Effector CD8-positive, alpha-beta T cell (primary cell): Measurements from ENCODE around the gene PTCH1.

ENCODE experiments used
- DNase-seq: peaks from one replicate; lab custom pipeline; 2025; lab: John Stamatoyannopoulos, UW

Gene PTCH1

DNA sequence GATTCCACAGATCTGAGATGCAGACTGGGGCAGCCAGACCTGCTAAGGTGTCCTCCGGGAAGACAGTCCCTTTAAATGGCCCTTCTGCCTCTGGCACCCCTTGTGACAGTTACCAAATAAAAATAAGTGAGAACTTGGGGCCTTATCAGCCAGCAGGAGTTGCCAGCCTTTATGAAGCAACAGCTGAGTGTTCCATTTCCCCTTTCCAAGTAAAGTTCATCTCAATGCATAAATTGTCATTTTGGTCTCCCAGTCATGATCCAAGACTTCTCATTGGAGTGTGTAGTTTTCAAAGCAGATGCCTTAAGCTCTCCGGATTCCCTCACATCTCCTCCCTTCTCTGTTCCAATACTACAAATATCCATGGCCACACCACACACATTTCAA, 4.1 kb downstream of the PTCH1 start:
- no peak for DNase-seq

DNA sequence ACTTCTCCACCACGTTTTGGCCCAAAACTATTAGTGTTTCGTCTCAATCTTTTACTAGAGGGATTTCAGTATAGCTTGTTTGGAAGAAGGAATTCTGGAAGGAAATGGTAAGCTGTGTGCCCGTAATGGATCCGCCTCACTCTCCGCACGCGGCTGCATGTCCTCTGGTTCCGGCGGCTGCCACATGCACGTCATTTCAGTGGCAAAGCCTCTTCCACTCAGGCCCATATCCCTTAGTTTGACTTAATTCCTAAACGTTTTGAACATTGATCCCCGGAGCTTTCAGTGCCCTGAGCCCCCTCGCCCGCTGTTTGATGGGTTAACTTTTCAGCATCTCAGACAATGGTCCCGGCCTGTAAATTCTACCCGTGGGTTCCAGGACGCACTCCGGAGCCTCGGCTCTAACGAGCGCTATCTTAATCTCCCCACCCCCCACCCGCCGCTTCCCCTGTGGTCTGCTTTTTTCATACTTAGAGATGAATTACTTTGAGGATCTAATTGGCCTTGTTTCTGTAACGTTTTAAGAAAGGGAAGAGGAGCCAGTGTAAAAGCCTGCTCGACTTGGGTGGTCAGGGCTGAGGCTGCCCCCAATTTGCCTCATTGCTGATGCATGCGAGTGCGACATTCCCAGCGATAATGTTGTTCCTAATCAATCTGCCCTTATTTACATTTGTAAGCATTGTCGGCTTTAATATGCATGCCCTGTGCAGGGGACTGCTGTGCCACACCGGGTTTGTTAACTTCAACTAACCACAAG, 4.6 kb downstream of the PTCH1 start:
- DNase-seq = no peak

DNA sequence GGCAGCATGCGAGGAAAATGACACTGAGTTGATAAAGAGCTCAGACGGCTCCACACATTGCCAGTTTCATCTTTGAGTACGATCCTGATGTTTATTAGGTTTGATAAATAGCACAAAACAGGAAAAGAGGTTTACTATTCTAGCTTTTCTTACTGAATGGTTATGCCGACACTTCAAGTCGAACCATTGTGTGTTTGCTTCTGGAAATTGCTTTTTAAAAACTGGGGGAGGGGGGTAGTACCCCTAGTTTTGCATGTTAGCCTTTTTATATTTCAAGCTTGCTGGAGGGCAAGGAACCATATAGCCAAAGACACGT, 5.2 kb downstream of the PTCH1 start:
- no peak for DNase-seq

DNA sequence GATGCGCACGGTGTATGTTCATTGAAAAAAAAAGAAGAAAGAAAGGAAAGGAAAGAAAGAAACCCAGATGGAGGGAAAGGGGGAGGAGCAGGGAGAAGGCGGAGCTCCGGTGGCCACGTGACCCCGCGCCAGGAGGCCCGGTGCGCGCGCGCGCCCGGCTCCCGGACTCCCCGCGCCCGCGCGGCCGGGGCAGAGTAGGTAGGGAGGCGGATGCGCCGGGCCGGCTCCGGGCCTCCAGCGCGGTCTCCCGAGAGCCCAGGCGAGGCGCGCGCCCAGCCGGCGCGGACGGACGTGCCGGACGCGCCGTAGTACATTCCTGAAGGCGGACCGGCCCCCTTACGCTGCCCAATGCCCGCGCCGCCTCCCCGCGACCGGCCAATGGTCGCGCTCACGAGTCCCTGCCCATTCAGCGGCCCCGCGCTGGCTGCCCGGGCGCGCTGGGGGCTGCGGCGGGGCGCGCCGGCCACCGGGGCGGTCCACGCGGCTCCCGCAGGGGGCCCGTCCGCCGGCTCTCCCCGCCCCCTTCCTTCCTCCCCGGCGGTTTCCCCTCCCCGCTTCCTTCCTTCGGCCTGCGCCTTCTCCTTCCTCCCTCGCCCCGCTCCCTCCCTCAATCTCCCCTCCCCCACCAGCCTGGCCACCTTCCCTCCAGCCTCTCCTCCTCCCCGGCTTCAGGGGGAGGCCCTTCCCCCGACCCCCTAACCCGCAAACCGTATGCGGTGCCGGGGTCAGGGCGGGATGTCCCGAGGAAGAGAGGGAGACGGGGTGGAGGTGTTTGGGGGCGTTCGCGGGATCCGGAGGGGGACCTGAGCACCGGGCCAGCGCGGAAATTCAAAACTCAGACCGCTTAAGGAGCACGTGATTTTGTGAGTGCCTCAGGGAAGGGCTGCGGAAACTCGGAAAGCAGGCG, 5.8 kb downstream of the PTCH1 start:
- peak; percentile 66 for DNase-seq

DNA sequence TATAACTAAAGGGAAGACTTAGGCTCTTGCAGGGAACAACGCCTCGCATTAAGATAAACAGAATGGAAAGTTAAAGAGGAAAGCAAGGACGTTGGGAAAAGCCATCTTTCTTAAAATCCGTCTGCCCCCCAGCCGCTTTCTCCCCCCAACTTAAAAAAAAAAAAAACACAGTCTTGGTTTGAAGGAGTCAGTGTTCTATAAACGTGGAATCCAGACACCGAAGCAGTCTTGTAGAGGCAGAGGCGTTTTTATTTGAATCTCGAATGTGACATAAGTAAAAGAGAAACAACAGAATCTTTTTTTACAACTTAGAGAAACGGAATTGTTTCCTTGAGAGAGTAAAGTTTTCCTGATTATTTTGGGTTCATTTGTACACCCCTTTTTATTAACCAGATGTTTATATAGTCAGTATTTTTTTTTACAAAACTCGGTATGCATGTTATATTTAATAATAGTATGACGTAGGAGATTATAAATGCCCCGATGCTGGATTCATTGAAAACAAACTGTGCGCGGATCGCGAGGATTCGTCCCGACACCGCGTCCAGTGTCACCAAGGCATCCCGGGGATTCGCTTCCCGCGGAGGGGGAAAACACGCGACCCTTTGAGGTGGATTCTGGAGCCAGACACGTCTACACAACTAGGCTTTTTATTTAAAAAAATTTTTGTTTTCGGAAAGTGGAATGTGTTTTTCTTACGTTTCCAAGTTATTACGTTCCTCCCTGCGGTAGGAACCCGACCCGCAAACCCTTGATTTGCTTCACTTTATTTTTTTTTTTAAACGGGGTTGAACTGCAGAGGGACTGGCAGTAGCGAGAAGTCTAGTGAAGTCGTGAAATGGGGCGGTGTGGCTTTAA, 6.7 kb downstream of the PTCH1 start:
- no peak for DNase-seq

DNA sequence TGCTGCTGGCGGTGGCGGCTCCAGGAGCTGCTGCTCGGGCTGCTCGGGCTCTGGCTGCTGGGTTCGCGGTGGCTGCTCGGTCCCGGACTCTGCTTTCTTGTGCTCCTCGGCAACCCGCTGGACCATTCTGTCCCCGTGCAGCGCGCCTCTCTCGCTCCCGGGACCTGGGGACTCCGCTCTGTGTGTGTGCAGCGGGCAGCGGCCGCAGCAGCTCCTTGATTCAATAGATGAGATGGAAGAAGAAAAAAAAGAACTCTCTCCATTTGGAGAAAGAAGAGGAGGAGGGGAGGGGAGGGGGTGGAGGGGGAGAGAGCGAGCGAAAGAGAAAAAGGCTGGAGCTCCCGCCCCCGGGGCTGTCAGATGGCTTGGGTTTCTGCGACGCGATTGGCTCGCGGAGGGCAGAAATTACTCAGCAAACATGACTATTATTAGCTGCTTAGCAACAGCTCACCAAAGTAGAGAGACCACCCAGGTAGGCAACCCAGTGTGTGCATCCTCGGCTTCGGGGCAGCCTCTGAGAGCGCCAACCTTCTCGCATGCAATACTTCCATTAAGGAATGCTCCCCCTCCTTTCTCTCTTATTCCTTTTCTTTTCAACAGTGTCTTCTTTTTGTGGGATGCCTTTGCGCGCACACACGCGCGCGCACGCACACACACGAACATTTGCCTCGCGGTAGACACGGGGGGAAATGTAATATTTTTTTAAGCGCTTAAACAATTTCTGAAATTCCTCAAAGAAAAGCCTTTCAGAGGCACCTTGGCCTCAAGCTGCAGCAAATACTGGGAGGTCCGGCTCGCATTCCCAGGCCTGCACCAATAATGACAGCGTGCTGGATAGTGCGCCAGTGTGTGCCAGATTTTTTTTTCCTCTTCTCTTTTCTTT, 7.6 kb downstream of the PTCH1 start:
- DNase-seq = peak; percentile 47

DNA sequence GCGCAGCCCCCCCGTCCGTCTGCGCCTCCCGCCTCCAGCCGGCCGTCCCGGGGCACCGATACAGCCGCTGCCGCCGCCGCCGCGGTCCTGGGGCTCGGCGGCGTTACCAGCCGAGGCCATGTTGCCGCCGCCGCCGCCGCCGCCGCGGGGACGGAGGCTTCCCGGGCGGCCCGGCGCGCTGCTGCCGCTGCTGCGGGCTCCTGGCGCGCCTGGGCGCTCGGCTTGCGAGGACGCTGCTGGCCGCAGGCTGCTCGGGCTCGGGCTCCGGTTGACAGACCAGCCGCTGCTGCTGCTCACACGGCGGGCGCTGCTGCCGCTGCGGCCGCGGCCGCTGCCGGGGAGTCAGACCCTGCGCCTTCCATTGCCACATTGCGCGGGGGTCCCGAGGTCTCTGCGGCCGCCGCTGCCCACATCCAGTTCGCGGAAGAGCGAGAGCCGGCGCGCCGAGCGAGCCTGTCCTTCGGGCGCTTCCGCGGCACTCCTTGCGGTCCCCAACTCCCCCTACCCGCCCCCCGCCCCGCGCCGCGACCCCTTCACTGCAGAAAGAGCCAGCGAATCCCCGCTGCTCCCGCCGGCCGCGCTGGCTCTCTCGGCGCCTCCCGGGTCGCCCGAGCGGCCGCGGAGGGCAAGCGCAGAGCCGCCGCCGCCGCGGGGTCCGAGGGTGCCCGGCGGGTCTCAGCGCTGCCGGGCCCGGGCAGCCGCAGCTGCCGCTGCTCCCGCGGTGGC, 8.4 kb downstream of the PTCH1 start:
- no peak for DNase-seq

DNA sequence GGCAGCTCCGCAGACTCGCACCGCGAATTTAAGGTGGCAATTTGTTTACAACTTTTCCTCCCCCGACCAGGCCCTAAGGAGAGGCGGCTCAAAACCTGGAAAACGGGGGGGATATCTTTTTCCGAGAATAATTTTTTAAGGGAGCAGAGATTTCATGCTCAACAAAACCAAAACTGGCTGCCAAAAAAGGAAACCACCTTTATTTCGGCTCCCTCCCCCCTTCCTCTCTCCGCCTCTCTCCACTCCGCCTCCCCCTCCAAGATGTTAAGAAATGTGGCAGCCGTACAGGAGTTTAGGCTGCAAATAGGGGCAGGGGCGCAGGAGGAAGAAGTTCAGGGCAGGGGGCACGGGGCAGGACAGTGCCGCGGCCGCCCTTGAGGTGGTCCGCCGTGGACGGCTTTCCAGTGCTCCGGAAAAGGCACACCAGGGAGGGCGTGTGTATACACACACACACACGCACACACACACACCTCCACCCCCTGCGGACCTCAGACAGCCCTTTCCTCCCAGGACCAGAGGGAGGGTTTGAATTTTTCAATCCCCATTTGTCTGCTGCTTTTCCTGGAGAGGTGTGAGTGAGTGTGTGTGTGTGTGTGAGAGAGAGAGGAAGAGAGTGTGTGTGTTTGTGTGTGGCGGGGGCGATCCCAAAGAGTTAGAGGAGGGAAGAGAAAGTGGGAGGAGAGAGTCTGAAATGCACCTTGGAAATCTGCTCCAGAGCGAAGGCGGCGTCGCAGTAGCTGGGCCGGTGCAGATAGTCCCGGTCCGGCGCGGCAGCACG, 9.1 kb downstream of the PTCH1 start:
- no peak for DNase-seq

DNA sequence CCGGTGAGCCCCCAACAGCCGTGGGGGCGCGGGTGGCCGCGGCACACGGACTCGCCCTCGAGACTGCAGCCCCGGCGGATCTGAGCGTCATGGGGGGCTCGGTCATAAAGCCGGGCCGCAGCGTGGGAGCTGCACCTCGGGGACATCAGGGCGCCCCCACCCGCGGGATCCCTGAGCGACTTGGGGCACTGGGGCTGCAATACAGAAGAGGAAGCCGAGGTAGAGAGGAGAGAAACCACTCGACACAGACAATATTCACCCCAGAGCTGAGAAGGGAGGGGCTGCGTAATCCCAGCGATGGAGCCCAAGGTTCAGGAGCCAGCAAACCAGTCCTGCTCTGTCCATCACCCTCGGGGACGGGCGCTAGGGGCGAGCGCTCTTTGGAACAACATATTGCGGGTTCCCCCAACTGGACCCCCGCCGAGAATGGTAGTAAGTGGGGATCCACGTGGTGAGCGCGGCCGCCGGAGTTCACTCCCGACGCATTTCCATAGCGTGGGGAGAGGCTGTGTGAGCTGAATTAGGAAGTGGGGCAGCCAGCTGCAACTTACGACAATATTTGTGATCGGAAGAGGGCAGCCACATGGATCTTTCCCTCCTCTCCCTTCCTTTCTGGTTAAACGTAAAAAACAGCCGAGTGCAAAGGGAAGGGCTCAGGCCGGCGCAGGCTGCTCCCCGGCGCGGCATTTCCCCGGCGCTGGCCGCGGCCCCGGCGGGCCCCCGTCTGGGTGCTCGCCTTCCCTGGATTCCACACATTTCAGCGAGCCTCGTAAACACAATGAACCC, 9.9 kb downstream of the PTCH1 start:
- DNase-seq = no peak

DNA sequence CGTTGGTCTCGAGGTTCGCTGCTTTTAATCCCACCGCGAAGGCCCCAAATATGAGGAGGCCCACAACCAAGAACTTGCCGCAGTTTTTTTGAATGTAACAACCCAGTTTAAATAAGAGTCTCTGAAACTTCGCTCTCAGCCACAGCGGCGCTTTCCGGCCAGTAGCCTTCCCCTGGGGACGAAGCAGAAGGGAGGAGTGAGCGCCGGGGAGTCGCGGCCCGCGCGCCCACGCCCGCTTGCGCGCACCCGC, 10.4 kb downstream of the PTCH1 start:
- no peak for DNase-seq

DNA sequence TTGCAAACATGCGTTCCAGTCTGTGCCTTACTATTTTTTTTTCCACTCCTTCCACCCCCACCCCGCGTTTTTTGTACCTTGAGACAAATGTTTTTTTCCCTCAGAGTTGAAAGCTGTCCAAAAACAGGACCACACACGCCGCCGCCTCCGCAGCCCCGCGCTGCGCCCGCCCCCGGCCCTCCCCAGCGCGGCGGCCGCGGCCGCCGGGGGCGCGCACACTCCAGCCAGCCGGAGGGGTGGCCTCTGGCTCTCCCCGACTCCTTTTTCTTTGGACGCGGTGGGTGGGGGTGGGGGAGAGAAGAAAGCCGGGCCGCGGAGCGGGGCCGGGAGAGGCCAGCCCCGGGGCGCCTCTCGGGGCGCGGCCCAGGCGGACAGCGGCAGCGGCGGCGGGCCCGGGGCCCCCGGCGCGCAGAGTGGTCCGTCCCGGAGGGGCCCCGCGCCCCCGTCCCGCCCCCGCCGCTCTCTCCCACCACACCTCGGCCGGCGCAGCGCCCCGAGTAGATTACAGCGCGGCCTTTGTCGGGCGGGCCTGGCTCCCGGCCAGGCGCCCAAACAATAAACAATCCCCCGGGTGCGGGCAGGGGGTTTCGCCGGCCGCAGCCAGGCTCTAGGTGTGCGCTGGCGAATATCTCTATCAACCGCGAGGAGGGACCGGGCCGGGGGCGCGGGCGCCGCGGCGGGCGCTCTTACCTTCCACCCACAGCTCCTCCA, 10.9 kb downstream of the PTCH1 start:
- DNase-seq = no peak

DNA sequence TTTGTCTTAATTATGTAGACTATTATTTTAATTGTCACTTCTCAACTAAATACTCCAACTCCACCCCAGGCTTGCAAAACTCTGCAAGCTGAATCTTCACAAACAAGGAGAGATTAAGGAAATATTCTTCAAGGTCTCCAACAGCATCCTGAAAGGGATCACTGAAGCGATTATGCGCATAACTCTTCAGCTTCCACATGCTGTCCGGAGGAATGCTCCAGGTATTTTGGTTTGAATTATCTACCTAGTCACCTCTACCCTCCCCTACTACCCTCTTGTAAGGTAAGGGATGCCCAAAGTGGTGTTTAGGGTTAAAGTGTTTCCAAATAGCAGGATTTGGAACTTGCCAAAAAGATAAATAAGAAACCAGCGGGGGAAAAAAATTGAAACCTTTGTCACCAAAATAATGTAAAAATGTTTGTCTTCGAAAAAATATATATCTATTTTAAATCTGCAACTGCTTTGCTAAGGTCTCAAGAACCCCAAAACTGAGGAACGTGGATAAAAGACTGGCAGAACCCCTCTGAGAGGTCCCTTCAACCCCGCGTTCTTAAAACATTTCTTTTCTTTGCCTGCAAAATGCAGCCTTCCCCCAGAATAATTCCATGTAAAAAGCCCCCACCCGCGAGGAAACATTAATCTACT, 11.6 kb downstream of the PTCH1 start:
- no peak for DNase-seq

DNA sequence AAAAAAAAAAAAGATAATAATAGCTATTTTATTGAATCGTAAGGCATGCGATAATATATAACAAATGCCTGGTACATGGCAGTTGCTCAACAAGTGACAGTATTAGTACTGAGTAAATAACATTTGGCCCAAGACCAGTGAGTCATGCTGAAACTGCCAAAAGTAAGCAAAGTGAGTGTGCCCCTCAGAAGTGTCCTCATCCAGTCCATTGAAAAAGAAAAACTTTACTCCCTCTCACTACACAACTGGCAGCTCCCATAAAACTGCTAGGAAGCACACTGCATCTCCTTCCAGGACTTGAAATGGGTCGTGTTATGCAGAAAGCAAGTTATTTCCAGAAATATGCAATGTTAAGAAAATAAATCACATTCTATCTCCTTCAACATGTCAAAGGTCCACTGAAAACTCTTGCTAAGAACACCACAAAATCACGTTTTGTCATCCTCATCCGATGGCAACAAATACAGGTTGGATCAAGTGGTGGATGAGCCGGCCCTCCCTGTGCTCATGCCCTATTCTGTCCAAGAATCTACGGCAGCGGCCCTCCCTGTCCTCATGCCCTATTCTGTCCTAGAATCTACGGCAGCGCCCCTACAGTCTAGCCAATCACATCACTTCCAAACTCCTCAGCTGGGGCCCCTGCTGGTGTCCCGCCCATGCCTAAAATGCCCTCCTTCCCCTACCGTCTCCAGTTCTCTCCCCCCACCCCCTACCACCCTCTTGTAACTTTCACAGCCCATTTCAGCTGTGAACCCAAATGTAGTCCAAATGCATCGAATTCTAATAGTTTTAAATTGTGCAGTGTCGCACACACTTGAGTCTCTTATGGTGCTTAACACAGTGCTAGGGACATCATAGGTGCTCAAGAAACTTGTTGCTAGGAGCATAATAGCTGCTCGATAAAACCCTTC, 12.5 kb downstream of the PTCH1 start:
- no peak for DNase-seq

DNA sequence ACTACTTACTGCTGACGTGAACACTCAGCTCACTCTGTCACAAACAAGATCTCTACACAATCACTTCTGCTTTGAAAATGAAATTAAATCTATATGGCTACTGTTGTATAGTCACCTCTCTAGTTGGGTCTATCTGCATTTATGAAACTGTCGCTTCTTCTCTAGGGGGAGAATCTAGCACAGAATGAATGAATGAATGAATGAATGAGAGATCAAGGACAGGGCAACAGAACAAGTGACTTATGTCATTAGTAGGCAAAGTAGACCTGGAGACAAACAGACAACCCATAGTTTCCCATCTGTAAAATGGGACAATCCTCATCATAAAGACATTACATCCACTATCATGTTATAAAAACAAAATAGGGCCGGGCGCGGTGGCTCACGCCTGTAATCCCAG, 13.4 kb downstream of the PTCH1 start:
- no peak for DNase-seq

DNA sequence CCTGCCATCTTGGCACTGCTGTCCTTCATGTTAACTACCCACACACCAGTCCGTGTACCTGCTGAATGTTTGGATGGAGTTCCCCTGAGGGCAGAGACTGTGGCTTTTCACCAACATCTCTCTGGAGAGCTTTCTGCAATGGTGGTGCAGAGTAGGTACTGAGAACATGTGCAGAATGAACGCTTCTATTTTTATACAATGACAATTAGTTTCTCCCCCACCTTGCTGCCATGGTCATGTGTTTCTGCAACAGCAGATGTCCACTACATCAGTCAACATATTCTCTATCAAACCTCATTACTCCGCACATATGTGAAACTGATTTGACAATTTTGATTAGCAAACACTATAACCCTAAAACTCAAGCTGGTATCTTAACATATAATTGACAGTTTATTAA, 14.5 kb downstream of the PTCH1 start:
- no peak for DNase-seq

DNA sequence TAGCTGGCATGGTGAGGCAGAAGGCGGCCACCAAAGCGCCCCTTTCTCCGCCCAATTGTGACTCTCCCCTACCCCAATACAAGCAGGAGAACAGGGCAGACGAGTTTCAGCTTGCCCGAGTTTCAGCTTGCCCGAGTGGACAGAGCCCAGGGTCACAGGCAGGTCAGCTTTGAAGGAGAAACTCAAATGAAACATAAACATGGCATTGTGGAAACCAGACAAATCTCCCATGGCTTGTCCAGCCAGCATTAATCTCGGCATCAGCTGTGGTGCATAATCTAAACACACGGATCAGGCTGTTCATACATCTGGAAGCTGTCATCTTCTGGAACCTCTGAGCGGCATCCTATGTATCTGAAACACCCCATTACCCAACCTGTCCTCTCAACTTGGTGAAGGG, 16.9 kb downstream of the PTCH1 start:
- no peak for DNase-seq

DNA sequence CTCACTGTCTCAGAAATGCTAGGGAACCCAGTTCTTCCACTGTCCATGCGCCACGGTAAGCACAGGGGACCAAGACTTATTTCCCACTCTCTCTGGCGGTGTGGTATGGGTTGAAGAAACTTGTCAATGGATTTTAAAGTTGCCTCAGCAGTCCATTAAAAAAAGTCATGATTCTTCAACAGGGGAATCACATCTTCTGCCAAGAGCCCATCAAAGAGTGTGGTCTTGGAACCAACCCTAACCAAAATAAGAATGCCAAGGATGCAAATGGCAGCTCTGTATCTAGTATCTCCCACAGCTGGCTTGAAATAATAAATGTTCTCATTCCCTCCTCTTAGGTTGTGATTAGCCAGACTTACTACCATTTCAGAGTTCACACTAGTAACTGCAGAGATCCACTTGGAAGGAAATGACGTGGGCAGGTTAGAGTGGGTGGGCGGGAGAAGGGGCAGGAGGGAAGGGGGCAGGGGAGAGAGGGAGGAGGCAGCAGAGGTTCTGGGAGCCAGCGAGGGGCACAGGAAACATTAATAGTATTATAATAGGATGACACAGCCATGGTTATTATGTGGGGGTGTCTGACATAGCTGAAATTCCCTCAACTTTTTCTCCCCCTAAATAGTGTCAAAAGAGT, 17.6 kb downstream of the PTCH1 start:
- DNase-seq = no peak
